H9 (cell line): ENCODE data around the gene TMEM86B. TPM values are rescaled to one million over a fixed set of nuclear protein-coding genes. Genes with fewer than 3 reads are reported as not detected.

Experiments used
- DNase-seq: peaks from one replicate; pipeline ENCODE4 v3.0.0-alpha.2; 2017
- H2AFZ ChIP-seq: one replicate; pipeline ENCODE4 v1.6.1; 2013; ENCODE audit warnings: mild to moderate bottlenecking, low read length, control low read depth, moderate library complexity
- H2AK5ac ChIP-seq: 2 replicates; pipeline ENCODE4 v1.6.1; 2013; ENCODE audit warnings: low read length, control low read depth, mixed read lengths; ENCODE audit not compliant: insufficient read length
- H2BK120ac ChIP-seq: one replicate; pipeline ENCODE4 v1.6.1; 2013; ENCODE audit warnings: low read depth, mild to moderate bottlenecking, low read length, control low read depth, inconsistent platforms; ENCODE audit not compliant: poor library complexity, severe bottlenecking
- H2BK12ac ChIP-seq: 2 replicates; pipeline ENCODE4 v1.6.1; 2013; ENCODE audit warnings: low read length, control low read depth, mixed read lengths, low read depth; ENCODE audit not compliant: insufficient read length
- H2BK15ac ChIP-seq: 2 replicates; pipeline ENCODE4 v1.6.1; 2013; ENCODE audit warnings: low read depth, low read length, control low read depth
- H2BK20ac ChIP-seq: one replicate; pipeline ENCODE4 v1.6.1; 2013; ENCODE audit warnings: low read depth, mild to moderate bottlenecking, low read length, control low read depth, inconsistent platforms; ENCODE audit not compliant: poor library complexity, severe bottlenecking
- H2BK5ac ChIP-seq: 2 replicates; pipeline ENCODE4 v1.6.1; 2013; ENCODE audit warnings: low read length, control low read depth, mixed read lengths; ENCODE audit not compliant: insufficient read length
- H3K14ac ChIP-seq: 2 replicates; pipeline ENCODE4 v1.6.1; 2013; ENCODE audit warnings: low read length, control low read depth; ENCODE audit not compliant: insufficient read depth
- H3K18ac ChIP-seq: 2 replicates; pipeline ENCODE4 v1.6.1; 2013; ENCODE audit warnings: low read depth, mild to moderate bottlenecking, mixed read lengths, low read length, control low read depth; ENCODE audit not compliant: insufficient read length
- H3K23ac ChIP-seq: 2 replicates; pipeline ENCODE4 v1.6.1; 2013; ENCODE audit warnings: low read length, control low read depth, mixed read lengths, low read depth; ENCODE audit not compliant: insufficient read length
- H3K23me2 ChIP-seq: 2 replicates; pipeline ENCODE4 v1.6.1; 2013; ENCODE audit warnings: low read depth, mild to moderate bottlenecking, mixed read lengths, low read length, control low read depth; ENCODE audit not compliant: insufficient read length, poor library complexity, severe bottlenecking
- H3K27ac ChIP-seq: 2 replicates; pipeline ENCODE4 v1.5.1; 2013; ENCODE audit warnings: low read length, control low read depth, mixed read lengths, low read depth; ENCODE audit not compliant: insufficient read length
- H3K27me3 ChIP-seq: 2 replicates; pipeline ENCODE4 v1.6.1; 2013; ENCODE audit warnings: low read length, control low read depth, inconsistent platforms; ENCODE audit not compliant: insufficient read depth
- H3K4ac ChIP-seq: 2 replicates; pipeline ENCODE4 v1.6.1; 2013; ENCODE audit warnings: low read depth, mild to moderate bottlenecking, control low read depth, inconsistent platforms, low read length, moderate library complexity
- H3K4me1 ChIP-seq: 2 replicates; pipeline ENCODE4 v1.6.1; 2013; ENCODE audit warnings: low read length, control low read depth, inconsistent platforms; ENCODE audit not compliant: insufficient read depth
- H3K4me2 ChIP-seq: 2 replicates; pipeline ENCODE4 v1.6.1; 2013; ENCODE audit warnings: low read length, control low read depth, mixed read lengths; ENCODE audit not compliant: insufficient read length, insufficient read depth
- H3K56ac ChIP-seq: 2 replicates; pipeline ENCODE4 v1.6.1; 2013; ENCODE audit warnings: low read depth, mild to moderate bottlenecking, mixed read lengths, low read length, control low read depth; ENCODE audit not compliant: insufficient read length
- H3K79me1 ChIP-seq: 2 replicates; pipeline ENCODE4 v1.6.1; 2013; ENCODE audit warnings: low read depth, mild to moderate bottlenecking, moderate library complexity, low read length, control low read depth, inconsistent platforms; ENCODE audit not compliant: insufficient read depth, poor library complexity, severe bottlenecking
- H3K79me2 ChIP-seq: 2 replicates; pipeline ENCODE4 v1.6.1; 2013; ENCODE audit warnings: low read length, control low read depth, inconsistent platforms; ENCODE audit not compliant: insufficient read depth
- H3K9ac ChIP-seq: 2 replicates; pipeline ENCODE4 v1.6.1; 2013; ENCODE audit warnings: low read length, control low read depth, mixed read lengths; ENCODE audit not compliant: insufficient read length; ENCODE audit errors: extremely low read depth
- H3K9me3 ChIP-seq: one replicate; pipeline ENCODE4 v1.6.1; 2013; ENCODE audit warnings: low read depth, low read length, inconsistent platforms; ENCODE audit not compliant: control insufficient read depth
- H3T11ph ChIP-seq: one replicate; pipeline ENCODE4 v1.6.1; 2013; ENCODE audit warnings: mild to moderate bottlenecking, low read length, control low read depth, inconsistent platforms
- H4K20me1 ChIP-seq: one replicate; pipeline ENCODE4 v1.6.1; 2013; ENCODE audit not compliant: control insufficient read depth, insufficient read length, insufficient read depth
- H4K5ac ChIP-seq: 2 replicates; pipeline ENCODE4 v1.6.1; 2013; ENCODE audit warnings: low read depth, mild to moderate bottlenecking, mixed read lengths, low read length, control low read depth; ENCODE audit not compliant: insufficient read length
- H4K8ac ChIP-seq: replicated peaks from 2 replicates; pipeline ENCODE4 v1.6.1; 2013; ENCODE audit warnings: low read length, control low read depth, mixed read lengths, low read depth; ENCODE audit not compliant: insufficient read length
- H4K91ac ChIP-seq: 2 replicates; pipeline ENCODE4 v1.6.1; 2013; ENCODE audit warnings: low read depth, mild to moderate bottlenecking, moderate library complexity, mixed read lengths, low read length, control low read depth; ENCODE audit not compliant: insufficient read length
- H3K27ac Mint-ChIP-seq, 3 experiments: 2 replicates in 2 of 3; 3 replicates in 1 of 3; pipeline ENCODE4 v1.8.0; 2020 to 2021; ENCODE audit warnings: mixed read lengths in 3 of 3, mild to moderate bottlenecking in 1 of 3, moderate library complexity in 1 of 3
- H3K27me3 Mint-ChIP-seq: 2 replicates; pipeline ENCODE4 v1.8.0; 2021; ENCODE audit warnings: low read depth, mild to moderate bottlenecking, moderate library complexity, mixed read lengths
- H3K36me3 Mint-ChIP-seq, 3 experiments: 2 replicates in 2 of 3; 3 replicates in 1 of 3; pipeline ENCODE4 v1.8.0; 2020 to 2021; ENCODE audit warnings: low read depth in 3 of 3, mixed read lengths in 3 of 3; ENCODE audit not compliant: insufficient read depth in 1 of 3
- H3K4me1 Mint-ChIP-seq, 2 experiments: 2 replicates each; pipeline ENCODE4 v1.8.0; 2020; ENCODE audit warnings: mixed read lengths in 2 of 2
- H3K4me3 Mint-ChIP-seq, 2 experiments: 2 replicates in 1 of 2; 3 replicates in 1 of 2; pipeline ENCODE4 v1.8.0; 2020 to 2021; ENCODE audit warnings: mild to moderate bottlenecking in 2 of 2, mixed read lengths in 2 of 2, moderate library complexity in 1 of 2
- H3K9me3 Mint-ChIP-seq, 2 experiments: 2 replicates in 1 of 2; 3 replicates in 1 of 2; pipeline ENCODE4 v1.8.0; 2020; ENCODE audit warnings: mild to moderate bottlenecking in 2 of 2, mixed read lengths in 2 of 2, moderate library complexity in 1 of 2
- WGBS: extraction: QIAGEN DNeasy Blood & Tissue Kit; methylation state at CpG from one replicate; pipeline ENCODE4 v1.1.7; 2013; ENCODE audit warnings: missing lambda C conversion rate, low lambda C conversion rate, mixed read lengths; ENCODE audit not compliant: insufficient read length; ENCODE audit errors: extremely low coverage; 5-methylcytosine and 5-hydroxymethylcytosine counted together
- total RNA-seq: library from RNA; stranded (reverse); gene quantifications from 2 replicates; pipeline ENCODE4 v1.2.1, GENCODE V29; 2021
- TF ChIP-seq, protein P1 (sequence below): fragments of 200-600 bp; sonication (generic); conservative IDR thresholded peaks from 3 replicates; pipeline ENCODE4 v1.8.0; 2021; ENCODE audit warnings: antibody characterized with exemption, mild to moderate bottlenecking

The TMEM86B gene
- total RNA-seq, 1 experiment from 2014 or later = 4.5 TPM

DNA sequence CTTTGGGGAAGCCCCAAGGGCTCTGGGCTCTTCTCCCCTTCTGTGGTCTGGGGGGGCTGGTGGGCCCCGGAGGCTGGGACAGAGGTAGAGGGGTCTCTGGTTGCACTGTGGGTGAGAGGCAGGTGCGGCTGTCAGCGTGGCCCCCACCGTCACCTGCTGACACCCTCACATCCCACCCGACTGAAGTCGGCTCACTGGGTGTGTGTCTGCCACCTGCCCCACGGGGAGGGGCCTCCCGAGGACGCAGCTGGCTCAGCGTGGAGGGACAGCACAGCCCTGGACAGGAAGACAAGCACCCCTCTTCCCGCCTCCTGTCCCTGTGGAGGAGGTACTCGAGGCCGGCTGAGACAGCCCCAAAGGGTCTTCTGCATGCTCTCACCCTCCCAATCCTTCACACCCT lies 2.2 kb upstream of the TMEM86B start:
- H3K23me2 ChIP-seq = no peaks in the 10 kb centered on the region
- H4K91ac ChIP-seq = no peak overlapping the region
- H3K9me3 Mint-ChIP-seq = no peaks in the 10 kb centered on the region
- DNase-seq = no peak
- H2BK15ac ChIP-seq = no peak overlapping the region
- H3K27me3 Mint-ChIP-seq = no peaks in the 10 kb centered on the region
- no peaks in the 10 kb centered on the region for H3K4me1 Mint-ChIP-seq
- H3K18ac ChIP-seq = no peak overlapping the region
- H2AFZ ChIP-seq = no peak overlapping the region
- H3K4me2 ChIP-seq = no peak overlapping the region
- H4K5ac ChIP-seq = no peak overlapping the region
- no peak overlapping the region for H2AK5ac ChIP-seq
- H3K9me3 ChIP-seq = no peaks in the 10 kb centered on the region
- H3K79me1 ChIP-seq = no peaks in the 10 kb centered on the region
- TF ChIP-seq, protein P1, sequence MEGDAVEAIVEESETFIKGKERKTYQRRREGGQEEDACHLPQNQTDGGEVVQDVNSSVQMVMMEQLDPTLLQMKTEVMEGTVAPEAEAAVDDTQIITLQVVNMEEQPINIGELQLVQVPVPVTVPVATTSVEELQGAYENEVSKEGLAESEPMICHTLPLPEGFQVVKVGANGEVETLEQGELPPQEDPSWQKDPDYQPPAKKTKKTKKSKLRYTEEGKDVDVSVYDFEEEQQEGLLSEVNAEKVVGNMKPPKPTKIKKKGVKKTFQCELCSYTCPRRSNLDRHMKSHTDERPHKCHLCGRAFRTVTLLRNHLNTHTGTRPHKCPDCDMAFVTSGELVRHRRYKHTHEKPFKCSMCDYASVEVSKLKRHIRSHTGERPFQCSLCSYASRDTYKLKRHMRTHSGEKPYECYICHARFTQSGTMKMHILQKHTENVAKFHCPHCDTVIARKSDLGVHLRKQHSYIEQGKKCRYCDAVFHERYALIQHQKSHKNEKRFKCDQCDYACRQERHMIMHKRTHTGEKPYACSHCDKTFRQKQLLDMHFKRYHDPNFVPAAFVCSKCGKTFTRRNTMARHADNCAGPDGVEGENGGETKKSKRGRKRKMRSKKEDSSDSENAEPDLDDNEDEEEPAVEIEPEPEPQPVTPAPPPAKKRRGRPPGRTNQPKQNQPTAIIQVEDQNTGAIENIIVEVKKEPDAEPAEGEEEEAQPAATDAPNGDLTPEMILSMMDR = no peak
- H3K27ac ChIP-seq = no peak overlapping the region
- H3K9ac ChIP-seq = no peak overlapping the region
- no peak overlapping the region for H3K23ac ChIP-seq
- H4K20me1 ChIP-seq = no peaks in the 10 kb centered on the region
- no peak overlapping the region for H3K4me3 Mint-ChIP-seq
- H3K79me2 ChIP-seq = no peaks in the 10 kb centered on the region
- no peaks in the 10 kb centered on the region for H3K4me1 ChIP-seq
- H2BK120ac ChIP-seq = no peak overlapping the region
- no peak overlapping the region for H2BK20ac ChIP-seq
- H3K56ac ChIP-seq = no peak overlapping the region
- H4K8ac ChIP-seq = no peak overlapping the region
- H2BK12ac ChIP-seq = no peak overlapping the region
- peaks cover 15 to 50% (median 48%) of the 10 kb centered on the region in 3 experiments; a peak in 6 of 7 replicates for H3K36me3 Mint-ChIP-seq
- no peak overlapping the region for H3K14ac ChIP-seq
- H3T11ph ChIP-seq = no peak overlapping the region
- whole genome bisulfite sequencing = no CpG with 5 or more reads among the region's 13 CpGs
- no peaks in the 10 kb centered on the region for H3K27me3 ChIP-seq
- H2BK5ac ChIP-seq = no peak overlapping the region
- H3K4ac ChIP-seq = no peak overlapping the region
- no peak overlapping the region for H3K27ac Mint-ChIP-seq
